Keratinocyte (primary cell): Measurements from ENCODE around the gene ZNF254.

Source experiments
- CTCF ChIP-seq, 3 experiments: IDR thresholded peaks in 1 of 3; conservative IDR thresholded peaks in 1 of 3; optimal IDR thresholded peaks in 1 of 3; 2 replicates in 2 of 3; 3 replicates in 1 of 3; pipeline versions ENCODE3 to v1.5.1; 2011; ENCODE audit warnings: low read length in 3 of 3, mild to moderate bottlenecking in 3 of 3, moderate library complexity in 2 of 3, control low read depth in 1 of 3, inconsistent platforms in 1 of 3; ENCODE audit not compliant: insufficient read depth in 2 of 3; ENCODE audit errors: extremely low read depth in 1 of 3
- EZH2 ChIP-seq: IDR thresholded peaks from one replicate; pipeline ENCODE4 v1.6.1; 2012; ENCODE audit warnings: inconsistent platforms, mild to moderate bottlenecking, low read length, moderate library complexity

- no peak for TF ChIP-seq CTCF (optimal IDR thresholded peaks at IDR 0.05 in 1 of 3, IDR thresholded peaks at IDR 0.05 in 1 of 3, conservative IDR thresholded peaks at IDR 0.05 in 1 of 3; ENCODE audit: extremely low read depth in 1 of 3, insufficient read depth in 2 of 3, low read length in 3 of 3)
- no peak for TF ChIP-seq EZH2
These were observed 29.8 kb upstream of the ZNF254 start for GRCh38 chr19:24057144-24057543.
